ENCODE results near the gene NINL.
"Not testable (repeated sequence)": the region's sequence is repeated elsewhere in the genome, so short reads cannot be mapped to it uniquely, and the experiment has no call there.

NINL gene

GRCh38 chr20:25532971-25533391 is 52.4 kb downstream of the NINL start:
- no peak for DNase-seq (ENCODE audit: low read depth in 2 of 2)

GRCh38 chr20:25532015-25532751 is 53.1 kb downstream of the NINL start:
- DNase-seq (ENCODE audit: low read depth in 2 of 2): no peak

GRCh38 chr20:25529295-25529951 is 55.9 kb downstream of the NINL start:
- no peak for DNase-seq (ENCODE audit: low read depth in 2 of 2)

GRCh38 chr20:25527949-25528348 is 57.4 kb downstream of the NINL start:
- DNase-seq (ENCODE audit: low read depth in 2 of 2): no peak

GRCh38 chr20:25526446-25526845 is 58.9 kb downstream of the NINL start:
- no peak for DNase-seq (ENCODE audit: low read depth in 2 of 2)

GRCh38 chr20:25525867-25526266 is 59.5 kb downstream of the NINL start:
- peak; percentile 81 to 82 for DNase-seq (ENCODE audit: low read depth in 2 of 2)

- no peak for DNase-seq (ENCODE audit: low read depth in 2 of 2)
These were observed 60.0 kb downstream of the NINL start for GRCh38 chr20:25525295-25525694.

GRCh38 chr20:25521382-25521781 is 63.9 kb downstream of the NINL start:
- no peak for DNase-seq (ENCODE audit: low read depth in 2 of 2)

- no peak for DNase-seq (ENCODE audit: low read depth in 2 of 2)
These were observed 68.2 kb downstream of the NINL start for GRCh38 chr20:25517124-25517523.

- no peak for DNase-seq (ENCODE audit: low read depth in 2 of 2)
These were observed 70.5 kb downstream of the NINL start for GRCh38 chr20:25514747-25515340.

- no peak for DNase-seq (ENCODE audit: low read depth in 2 of 2)
These were observed 71.1 kb downstream of the NINL start for GRCh38 chr20:25514195-25514594.

GRCh38 chr20:25512709-25513108 is 72.6 kb downstream of the NINL start:
- no peak for DNase-seq (ENCODE audit: low read depth in 2 of 2)

- DNase-seq (ENCODE audit: low read depth in 2 of 2): no peak
These were observed 74.1 kb downstream of the NINL start for GRCh38 chr20:25511183-25511582.

GRCh38 chr20:25510721-25511120 is 74.6 kb downstream of the NINL start:
- DNase-seq (ENCODE audit: low read depth in 2 of 2): no peak

GRCh38 chr20:25510202-25510601 is 75.1 kb downstream of the NINL start:
- DNase-seq (ENCODE audit: low read depth in 2 of 2): no peak

- DNase-seq (ENCODE audit: low read depth in 2 of 2): no peak
These were observed 76.2 kb downstream of the NINL start for GRCh38 chr20:25509084-25509483.

GRCh38 chr20:25508083-25508770 is 77.1 kb downstream of the NINL start:
- DNase-seq (ENCODE audit: low read depth in 2 of 2): no peak

GRCh38 chr20:25507385-25508082 is 77.8 kb downstream of the NINL start:
- DNase-seq (ENCODE audit: low read depth in 2 of 2): no peak

GRCh38 chr20:25504366-25505135 is 80.8 kb downstream of the NINL start:
- DNase-seq (ENCODE audit: low read depth in 2 of 2): no peak

- DNase-seq (ENCODE audit: low read depth in 2 of 2): no peak
These were observed 81.4 kb downstream of the NINL start for GRCh38 chr20:25503936-25504335.

GRCh38 chr20:25503051-25503639 is 82.2 kb downstream of the NINL start:
- DNase-seq (ENCODE audit: low read depth in 2 of 2): not testable (repeated sequence)
